ENCODE measurements around the gene SIRPB2. TPM values are rescaled to one million over a fixed set of nuclear protein-coding genes. Genes with fewer than 3 reads are reported as not detected.

Gene SIRPB2
- polyA plus RNA-seq, 2 of the 4 experiments (the other 2 are of a cell fraction) = not detected

- no peak for TF ChIP-seq ZC3H11A (IDR thresholded peaks at IDR 0.05)
- no peak for TF ChIP-seq CEBPB (IDR thresholded peaks at IDR 0.05)
- no peak for TF ChIP-seq EHMT2 (IDR thresholded peaks at IDR 0.05; ENCODE audit: low read depth)
- no peak for TF ChIP-seq NR3C1 (IDR thresholded peaks at IDR 0.05)
- TF ChIP-seq, protein P1, sequence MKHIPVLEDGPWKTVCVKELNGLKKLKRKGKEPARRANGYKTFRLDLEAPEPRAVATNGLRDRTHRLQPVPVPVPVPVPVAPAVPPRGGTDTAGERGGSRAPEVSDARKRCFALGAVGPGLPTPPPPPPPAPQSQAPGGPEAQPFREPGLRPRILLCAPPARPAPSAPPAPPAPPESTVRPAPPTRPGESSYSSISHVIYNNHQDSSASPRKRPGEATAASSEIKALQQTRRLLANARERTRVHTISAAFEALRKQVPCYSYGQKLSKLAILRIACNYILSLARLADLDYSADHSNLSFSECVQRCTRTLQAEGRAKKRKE (CRISPR knock-in tag; IDR thresholded peaks at IDR 0.05; ENCODE audit: low read depth) = no peak
- TF ChIP-seq PHF8 (IDR thresholded peaks at IDR 0.05; ENCODE audit: borderline replicate concordance, low read depth) = no peak
- TF ChIP-seq NFE2L2 (conservative IDR thresholded peaks at IDR 0.05; ENCODE audit: low read length) = no peak
- no peak for TF ChIP-seq JUN (IDR thresholded peaks at IDR 0.05)
- no peak for TF ChIP-seq EHF (CRISPR knock-in tag; IDR thresholded peaks at IDR 0.05)
- TF ChIP-seq ZSCAN20 (CRISPR knock-in tag; IDR thresholded peaks at IDR 0.05) = no peak
- TF ChIP-seq MAFK (IDR thresholded peaks at IDR 0.05; ENCODE audit: partially characterized antibody) = no peak
- TF ChIP-seq, protein P2, sequence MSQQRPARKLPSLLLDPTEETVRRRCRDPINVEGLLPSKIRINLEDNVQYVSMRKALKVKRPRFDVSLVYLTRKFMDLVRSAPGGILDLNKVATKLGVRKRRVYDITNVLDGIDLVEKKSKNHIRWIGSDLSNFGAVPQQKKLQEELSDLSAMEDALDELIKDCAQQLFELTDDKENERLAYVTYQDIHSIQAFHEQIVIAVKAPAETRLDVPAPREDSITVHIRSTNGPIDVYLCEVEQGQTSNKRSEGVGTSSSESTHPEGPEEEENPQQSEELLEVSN (IDR thresholded peaks at IDR 0.05; ENCODE audit: borderline replicate concordance, low read depth) = no peak
- no peak for TF ChIP-seq KDM1A (IDR thresholded peaks at IDR 0.05; ENCODE audit: low read depth)
- H3K4me1 ChIP-seq = 0 out of 3 replicates have a peak, but pooled peaks cover 3% of the 10 kb centered on the region
- H3K9me3 ChIP-seq = no peaks in the 10 kb centered on the region
- no peak overlapping the region for H3K4me2 ChIP-seq
- no peak overlapping the region for H3K4me3 ChIP-seq
- ATAC-seq (no peak), FAIRE-seq (no peak), DNase-seq (ENCODE audit: low read depth in 1 of 2, low spot score in 1 of 2) (no peak)
- CTCF ChIA-PET = interaction anchor here (1.3 to 12.7 kb wide), 6 partner anchors 10 to 57 kb away, joined by 3 to 129 read pairs (median 5); partner anchors contain the start of gene NSFL1C
- H3K27ac ChIP-seq = no peak overlapping the region
- WGBS (ENCODE audit: missing lambda C conversion rate) = 3% methylated on average over 1 of the region's 1 CpG
- POLR2A ChIA-PET = no interaction called here
Observed at GRCh38 chr20:1493536-1493935, 2.3 kb upstream of the SIRPB2 start.

- ATAC-seq = no peak
- POLR2A ChIA-PET = no interaction called here
Observed at GRCh38 chr20:1491860-1492642, 831 bp upstream of the SIRPB2 start.

DNA sequence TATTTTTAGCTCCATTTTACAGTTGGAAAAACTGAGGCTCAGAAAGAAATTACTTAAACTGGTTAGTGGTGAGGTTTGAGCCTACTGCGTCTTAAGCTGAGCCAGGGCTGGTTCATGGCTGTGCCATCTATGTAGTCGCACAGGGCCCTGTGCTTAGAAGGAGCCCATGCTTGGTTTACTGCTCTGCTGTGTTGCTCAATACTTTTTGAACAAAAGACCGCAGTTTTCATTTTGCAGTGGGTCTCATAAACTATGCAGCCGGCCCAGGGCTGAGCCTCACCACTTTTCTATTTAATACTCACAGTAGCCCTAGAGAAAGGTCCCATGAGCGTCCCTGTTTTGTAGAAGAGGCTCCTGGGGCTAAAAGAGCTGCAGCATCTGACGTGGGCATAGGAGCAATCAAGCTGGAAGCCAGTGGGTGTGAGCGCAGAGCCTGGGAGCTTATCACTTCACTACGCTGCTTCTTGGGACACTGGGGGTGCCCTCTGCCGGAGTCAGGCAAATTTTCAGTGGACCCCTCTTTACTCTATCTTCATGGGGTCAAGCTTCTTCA lies 501 bp downstream of the SIRPB2 start:
- Histone ChIP-seq H3K27ac (no peak overlapping the region), H3K4me2 (no peak overlapping the region), H3K9me3 (no peaks in the 10 kb centered on the region), H3K4me3 (no peak overlapping the region), H3K4me1 (0 out of 3 replicates have a peak, but pooled peaks cover 3% of the 10 kb centered on the region)
- whole genome bisulfite sequencing (ENCODE audit: missing lambda C conversion rate) = 55% methylated on average over 9 of the region's 9 CpGs
- CTCF ChIA-PET = interaction anchor here (0.8 to 12.7 kb wide), 9 partner anchors 8 to 166 kb away, joined by 3 to 129 read pairs (median 3); partner anchors contain the start of gene NSFL1C
- POLR2A ChIA-PET = no interaction called here
- TF ChIP-seq RCOR1 (IDR thresholded peaks at IDR 0.05; ENCODE audit: low read depth, low read length) = no peak
- DNase-seq (ENCODE audit: low read depth in 1 of 2, low spot score in 1 of 2) = no peak
- no peak for ATAC-seq
- FAIRE-seq = no peak

More at GRCh38 chr20:1491860-1492642, 831 bp upstream of the SIRPB2 start:
- Histone ChIP-seq H3K4me3 (no peak overlapping the region), H3K9me3 (no peaks in the 10 kb centered on the region), H3K4me2 (no peak overlapping the region), H3K27ac (no peak overlapping the region), H3K4me1 (0 out of 3 replicates have a peak, but pooled peaks cover 3% of the 10 kb centered on the region)
- FAIRE-seq (no peak), DNase-seq (ENCODE audit: low read depth in 1 of 2, low spot score in 1 of 2) (no peak)
- no peak for TF ChIP-seq RFX5 (IDR thresholded peaks at IDR 0.05)
- TF ChIP-seq, protein P3, sequence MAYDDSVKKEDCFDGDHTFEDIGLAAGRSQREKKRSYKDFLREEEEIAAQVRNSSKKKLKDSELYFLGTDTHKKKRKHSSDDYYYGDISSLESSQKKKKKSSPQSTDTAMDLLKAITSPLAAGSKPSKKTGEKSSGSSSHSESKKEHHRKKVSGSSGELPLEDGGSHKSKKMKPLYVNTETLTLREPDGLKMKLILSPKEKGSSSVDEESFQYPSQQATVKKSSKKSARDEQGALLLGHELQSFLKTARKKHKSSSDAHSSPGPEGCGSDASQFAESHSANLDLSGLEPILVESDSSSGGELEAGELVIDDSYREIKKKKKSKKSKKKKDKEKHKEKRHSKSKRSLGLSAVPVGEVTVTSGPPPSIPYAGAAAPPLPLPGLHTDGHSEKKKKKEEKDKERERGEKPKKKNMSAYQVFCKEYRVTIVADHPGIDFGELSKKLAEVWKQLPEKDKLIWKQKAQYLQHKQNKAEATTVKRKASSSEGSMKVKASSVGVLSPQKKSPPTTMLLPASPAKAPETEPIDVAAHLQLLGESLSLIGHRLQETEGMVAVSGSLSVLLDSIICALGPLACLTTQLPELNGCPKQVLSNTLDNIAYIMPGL (CRISPR knock-in tag; IDR thresholded peaks at IDR 0.05; ENCODE audit: borderline replicate concordance) = no peak
- no peak for TF ChIP-seq TFCP2L1 (CRISPR knock-in tag; IDR thresholded peaks at IDR 0.05)
- no peak for TF ChIP-seq BHLHE40 (IDR thresholded peaks at IDR 0.05; ENCODE audit: low read depth, low read length)
- no peak for TF ChIP-seq RCOR1 (IDR thresholded peaks at IDR 0.05; ENCODE audit: low read depth, low read length)
- TF ChIP-seq HDAC2 (IDR thresholded peaks at IDR 0.05) = no peak
- no peak for TF ChIP-seq ESRRA (IDR thresholded peaks at IDR 0.05; ENCODE audit: borderline replicate concordance, low read length)
- WGBS (ENCODE audit: missing lambda C conversion rate) = 21% methylated on average over 2 of the region's 2 CpGs
- CTCF ChIA-PET = interaction anchor here (1.4 to 12.7 kb wide), 4 partner anchors 12 to 24 kb away, joined by 3 to 129 read pairs (median 10); partner anchors contain the start of gene NSFL1C

Data from A549 (cell line).